Fibroblast of upper back skin (primary cell): Measurements from ENCODE around the gene SLC9A9.

Source experiments
- DNase-seq: peaks from one replicate; pipeline ENCODE4 v3.0.0-alpha.2; 2013

The SLC9A9 gene

DNA sequence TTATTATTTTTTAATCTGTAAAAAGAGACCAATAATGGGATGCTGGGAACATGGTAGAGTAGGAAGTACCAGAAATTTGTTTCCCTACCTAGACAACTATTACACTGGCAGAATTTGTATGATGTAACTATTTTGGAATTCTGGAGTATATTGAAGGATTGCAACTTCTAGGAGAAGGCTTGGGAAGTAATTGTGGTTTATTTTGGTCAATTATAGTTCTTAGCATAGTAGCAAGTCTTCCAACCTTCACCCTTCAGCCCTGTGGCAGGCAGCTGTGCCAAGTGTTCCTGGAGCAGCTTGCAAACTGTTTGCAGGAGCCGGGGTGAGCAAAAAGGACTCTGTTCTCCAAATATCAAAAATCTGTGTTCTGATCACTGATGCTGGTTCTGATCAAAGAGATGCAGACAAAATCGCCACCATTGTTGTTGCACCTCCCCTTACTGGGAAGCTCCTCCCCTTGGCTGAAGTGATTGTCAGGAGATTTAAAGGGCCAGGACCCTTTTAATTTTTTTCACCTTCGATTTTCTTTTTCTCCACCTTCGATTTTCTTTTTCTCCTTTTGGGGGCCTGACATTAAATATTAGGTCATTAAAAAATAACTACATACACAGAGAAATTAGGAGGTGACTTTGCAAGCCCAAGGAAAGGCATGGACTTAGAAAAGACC lies 363.3 kb downstream of the SLC9A9 start:
- peak; percentile 36 for DNase-seq

DNA sequence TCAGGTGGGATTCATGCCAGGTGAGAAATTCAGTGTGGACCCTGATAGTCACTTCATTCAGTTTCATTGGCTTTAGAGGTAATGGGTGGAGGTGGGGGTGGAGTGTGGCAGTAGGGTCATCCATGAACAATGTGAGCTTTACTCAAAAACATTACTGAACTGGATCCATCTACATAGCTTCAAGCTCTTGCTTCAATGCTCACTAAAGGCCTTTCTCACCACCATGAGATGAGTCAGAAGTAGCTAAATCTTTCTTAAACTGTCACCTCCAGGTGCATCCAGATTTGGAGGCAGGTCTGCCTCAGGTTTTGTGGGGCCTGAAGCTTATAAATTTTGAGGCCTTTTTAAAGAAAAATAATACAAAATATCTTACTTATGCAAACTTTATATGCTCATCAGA lies 365.1 kb downstream of the SLC9A9 start:
- no peak for DNase-seq

DNA sequence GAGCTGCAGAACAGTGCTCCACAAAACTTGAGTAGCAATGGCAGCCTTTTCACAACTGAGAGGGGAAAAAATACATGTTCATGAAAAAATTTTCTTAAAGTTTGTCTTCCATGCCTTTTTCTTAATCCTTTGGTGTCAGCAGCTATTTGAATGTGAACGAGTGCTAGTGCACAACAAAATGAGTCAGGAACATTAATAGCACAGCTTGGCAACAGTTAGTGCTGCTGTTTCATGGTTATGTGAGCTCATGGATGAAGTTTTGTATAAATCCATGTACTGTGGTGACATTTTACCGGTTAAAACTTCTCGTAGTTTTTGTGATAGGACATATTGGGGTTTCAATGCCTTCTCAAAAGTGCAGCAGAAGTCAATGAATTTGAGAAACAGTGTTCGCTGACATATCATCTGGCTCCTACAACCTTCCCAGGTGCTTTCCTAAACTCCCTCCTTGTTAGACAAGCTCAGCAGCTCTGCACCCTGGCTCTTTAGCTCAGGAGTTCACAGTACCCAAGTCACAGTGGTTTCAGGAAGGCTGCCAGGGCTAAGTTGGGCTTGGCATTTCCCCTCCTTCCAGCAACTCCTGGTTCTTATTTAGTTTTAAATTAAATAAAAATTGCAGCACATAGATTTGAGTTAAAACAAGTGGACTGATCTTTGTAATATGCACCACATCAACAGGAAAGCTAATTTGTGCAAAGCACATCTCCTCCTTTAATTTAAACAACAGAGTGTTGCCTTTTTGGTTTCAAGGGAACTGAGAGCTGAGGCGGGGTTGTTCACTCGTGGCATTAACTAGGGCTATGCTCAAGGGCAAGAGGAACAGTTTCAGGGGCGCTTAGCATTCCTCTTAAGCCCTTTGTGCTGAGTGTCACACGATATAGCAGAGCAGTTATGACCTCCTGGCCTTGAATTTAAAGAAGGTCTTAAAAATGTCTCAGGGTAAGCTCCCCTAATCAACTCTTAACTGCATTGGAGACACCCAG lies 365.9 kb downstream of the SLC9A9 start:
- DNase-seq: peak; percentile 25

DNA sequence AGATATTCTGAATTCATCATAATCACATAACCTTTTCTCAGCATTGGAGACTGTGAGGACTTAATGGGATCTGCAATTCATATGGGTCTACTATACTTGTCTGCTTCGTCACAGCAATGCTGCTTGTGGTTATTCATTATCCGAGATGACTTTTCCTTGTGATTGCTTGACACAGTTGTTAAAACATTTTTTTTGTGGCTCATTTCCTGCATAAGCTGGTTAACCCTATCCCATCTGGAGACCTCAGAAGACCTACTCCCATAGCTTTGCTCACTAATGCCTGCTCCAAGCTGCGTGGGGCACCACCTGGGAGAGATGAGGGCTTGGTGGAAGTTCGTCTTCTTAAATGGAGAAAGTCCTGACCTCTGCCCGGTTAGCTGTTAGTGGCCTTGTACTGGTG lies 367.9 kb downstream of the SLC9A9 start:
- peak; percentile 68 for DNase-seq

DNA sequence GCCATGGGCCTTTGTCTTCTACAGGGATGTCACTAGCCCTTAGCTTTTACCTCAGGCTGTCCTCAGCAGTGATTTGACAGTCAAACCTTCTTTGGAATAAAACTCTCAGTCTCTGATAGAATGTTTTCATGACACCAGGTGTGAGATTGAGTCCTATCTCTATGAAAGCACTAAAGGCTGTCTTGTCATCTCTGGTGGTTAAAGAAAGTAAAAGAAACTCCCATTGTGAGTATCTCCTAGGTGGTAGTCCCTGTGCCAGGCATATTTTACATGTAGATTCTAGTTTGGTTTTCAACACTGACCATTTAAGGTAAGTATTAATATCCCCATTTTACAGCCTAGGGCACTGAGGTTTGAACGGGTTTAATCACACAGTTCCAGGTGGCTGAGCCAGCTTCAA lies 368.5 kb downstream of the SLC9A9 start:
- DNase-seq: no peak

DNA sequence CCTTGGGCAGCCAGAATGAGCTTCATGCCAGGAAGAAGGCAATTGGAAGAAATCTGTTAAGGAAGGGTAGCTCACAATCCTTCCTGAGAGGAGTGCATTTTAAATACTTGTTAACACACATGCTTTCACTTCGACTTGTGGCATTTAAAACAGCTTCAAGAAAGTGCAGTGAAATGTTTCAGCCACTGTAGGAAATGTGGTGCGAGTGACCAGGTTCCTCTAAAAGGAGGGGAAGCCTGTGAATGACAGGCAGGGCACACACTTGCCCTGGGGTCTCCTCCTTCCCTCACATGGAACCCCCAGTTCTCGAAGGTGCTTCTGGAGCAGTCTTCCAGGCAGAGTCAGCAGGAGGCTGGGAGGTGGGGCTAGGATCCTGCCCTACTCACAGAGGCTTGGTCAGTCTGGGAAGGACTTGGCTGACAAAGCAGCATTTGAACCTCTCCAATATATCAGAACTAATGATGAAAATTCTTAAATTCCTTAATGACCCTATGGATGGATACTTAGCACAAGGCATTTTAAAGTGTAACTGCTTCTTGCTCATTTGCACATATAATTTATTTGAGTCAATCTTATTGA lies 370.1 kb downstream of the SLC9A9 start:
- no peak for DNase-seq

DNA sequence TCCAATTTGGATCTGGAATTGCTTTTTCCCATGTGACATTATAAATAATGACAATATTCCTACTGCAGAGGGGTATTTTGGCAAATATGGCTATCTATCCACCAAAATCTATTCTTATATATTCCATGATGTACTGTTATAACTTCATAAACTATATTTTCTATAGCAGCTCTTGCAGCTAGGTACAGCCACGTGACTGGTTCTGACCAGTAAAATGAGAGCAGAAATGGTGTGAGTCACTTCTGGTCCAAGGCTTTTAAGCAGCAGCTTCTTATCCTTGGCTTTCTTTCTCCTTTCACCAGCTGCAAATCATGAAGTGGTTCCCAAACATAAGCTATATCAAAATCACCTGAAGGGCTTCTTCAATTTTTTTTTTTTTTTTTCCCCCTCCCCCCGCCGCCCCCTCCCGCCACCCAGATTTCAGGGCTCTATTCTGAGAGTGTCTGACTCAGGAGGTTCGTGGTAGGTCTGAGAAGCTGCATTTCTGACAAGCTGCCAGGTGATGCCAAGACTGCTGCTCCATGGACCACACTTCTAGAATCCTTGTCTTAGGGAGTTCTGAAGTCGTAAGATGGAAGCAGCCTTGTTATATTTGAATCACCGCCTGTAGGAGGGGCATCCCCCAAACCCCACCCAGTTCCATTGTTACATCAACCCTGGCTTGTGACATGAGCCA lies 371.2 kb downstream of the SLC9A9 start:
- DNase-seq: peak; percentile 13

DNA sequence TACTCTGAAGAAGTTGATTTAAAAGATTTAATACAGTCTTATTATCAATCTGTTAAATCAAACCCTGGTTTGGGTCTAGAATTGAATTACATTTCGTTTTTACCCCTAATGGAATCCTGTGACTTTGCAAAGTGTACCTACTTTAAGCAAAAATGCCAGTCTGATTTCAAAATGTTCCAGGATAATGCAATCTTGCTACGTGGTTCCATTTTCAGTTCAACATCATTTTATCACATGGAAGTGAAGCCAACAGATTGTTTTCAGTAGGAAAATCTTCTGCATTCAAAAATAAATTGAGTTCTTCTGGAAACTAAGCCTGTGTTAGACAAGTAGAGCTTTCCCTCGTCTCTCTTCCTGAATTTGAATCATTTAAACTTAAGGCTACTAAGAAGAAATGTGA lies 372.3 kb downstream of the SLC9A9 start:
- DNase-seq: no peak

DNA sequence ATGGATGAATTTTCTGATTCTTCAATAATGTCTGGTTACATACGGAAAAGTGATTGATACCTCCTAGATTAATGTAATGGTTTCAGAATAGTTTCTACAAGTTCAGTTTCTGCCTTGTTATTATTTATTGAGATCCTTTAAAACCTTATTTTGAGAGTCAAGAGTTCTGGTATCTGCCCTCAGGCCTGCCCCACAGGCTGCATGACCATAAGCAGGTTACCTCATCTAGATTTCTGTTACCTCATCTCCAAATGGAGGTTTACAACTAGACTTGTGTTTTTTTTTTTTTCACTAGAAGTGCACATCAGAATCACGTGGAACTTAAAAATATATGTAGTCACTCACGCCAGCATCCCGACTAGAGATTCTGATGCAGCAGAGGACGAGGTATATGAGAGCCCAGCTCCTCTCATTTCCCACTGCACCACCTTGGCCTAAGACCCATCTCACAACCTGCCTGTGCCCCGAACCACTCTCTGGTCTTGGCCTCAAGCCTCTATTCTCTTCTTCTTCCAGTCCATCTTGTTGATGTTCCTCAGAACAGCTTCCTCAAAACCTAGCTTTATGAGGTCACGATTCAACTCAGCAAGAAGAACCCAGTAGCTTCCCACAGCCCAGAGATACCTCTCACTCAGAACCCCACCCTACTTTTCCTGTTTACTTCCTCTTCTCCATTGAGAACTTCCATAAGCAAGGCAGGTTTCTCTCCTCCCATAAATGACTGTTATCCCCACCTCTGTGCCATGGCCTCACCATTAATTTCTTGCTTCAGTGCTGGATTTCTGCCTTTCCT lies 375.3 kb downstream of the SLC9A9 start:
- no peak for DNase-seq

DNA sequence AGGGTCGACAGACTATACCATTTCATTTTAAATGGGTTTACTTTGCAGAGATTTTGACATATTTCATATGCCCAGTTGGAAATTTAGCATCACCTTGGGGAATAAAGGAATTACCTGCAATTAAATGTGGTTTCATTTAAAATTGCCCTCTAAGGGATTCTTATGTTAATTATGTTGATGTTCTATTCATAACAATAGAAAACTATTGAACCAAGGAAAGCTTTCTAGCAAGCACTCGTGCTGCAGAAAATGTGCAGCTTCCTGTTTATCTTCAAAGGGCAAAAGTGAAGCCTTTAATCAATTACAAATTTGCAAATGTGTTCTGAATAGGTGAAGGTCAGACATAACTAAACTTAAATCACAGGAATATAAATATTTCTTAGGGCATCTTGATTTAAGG lies 376.6 kb downstream of the SLC9A9 start:
- no peak for DNase-seq

DNA sequence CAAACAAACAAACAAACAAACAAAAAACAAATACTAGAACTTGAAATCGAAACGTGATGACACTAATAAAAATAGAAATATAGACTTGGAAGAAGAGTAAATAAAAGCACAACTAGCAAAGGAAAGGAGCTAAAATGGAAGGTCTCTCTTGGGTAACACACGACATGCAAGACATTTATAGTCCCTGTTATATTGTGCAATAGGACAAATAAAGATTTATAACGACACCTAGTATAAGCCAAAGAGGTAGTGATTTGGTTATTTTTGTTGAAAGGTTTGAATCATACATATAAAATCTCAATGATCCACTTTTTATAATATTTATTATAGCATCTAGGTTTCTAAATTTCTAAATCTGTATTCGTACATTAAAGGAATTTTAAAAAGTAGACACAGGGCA lies 379.1 kb downstream of the SLC9A9 start:
- DNase-seq: no peak

DNA sequence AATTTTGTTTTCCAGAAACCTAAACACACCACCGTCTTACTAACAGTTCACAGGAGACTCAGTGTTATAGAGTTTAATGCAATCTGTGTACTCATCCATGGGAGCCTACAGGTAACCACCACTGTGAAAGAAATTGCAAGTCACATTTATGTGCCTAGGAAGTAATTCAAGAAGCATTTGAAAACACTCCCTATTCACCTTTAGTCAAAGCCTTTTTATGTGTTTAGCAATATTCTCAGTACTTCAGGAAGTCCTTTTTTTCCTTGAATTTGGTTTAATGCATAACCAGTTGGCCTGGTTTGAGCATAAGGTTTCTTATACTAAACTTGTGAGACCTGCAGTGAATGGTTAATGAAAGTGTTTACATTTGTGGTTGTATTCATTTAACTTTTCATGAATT lies 382.6 kb downstream of the SLC9A9 start:
- DNase-seq: no peak

DNA sequence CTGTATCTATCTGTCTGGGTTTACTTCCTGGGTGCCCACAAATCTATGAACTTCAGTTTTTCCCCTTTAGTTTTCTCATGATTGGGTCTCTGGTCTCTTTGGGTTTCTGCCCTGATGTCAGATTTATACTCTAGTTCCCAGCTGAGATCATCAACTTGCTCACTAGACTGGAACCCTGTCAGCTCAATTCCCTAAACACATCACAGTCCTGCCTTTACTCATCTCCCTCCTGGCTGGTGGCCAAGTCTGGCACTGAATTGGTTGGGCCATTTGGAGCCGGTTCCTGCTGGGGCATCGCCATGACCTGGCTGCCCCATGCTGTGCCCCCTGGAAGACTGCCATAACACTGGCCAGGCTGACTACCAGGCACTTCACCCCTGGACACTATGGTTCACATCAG lies 383.4 kb downstream of the SLC9A9 start:
- peak; percentile 12 for DNase-seq

DNA sequence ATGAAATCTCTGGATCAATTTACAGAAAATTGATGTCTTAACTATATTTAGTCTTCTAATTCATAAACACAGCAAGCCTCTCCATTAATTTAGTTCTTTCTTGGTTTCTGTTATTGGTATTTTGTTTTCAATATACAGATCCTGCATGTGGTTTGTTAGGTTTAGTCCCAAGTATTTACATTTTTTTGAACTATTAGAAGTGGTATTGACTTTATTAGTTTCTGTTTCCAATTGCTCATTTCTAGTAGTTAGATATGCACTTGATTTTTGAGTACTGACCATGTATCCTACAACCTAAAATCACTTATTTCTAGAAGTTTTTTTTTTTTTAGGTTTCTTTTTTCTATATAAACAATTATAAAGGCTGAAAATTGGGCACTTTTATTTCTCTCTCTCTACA lies 392.8 kb downstream of the SLC9A9 start:
- DNase-seq: no peak

DNA sequence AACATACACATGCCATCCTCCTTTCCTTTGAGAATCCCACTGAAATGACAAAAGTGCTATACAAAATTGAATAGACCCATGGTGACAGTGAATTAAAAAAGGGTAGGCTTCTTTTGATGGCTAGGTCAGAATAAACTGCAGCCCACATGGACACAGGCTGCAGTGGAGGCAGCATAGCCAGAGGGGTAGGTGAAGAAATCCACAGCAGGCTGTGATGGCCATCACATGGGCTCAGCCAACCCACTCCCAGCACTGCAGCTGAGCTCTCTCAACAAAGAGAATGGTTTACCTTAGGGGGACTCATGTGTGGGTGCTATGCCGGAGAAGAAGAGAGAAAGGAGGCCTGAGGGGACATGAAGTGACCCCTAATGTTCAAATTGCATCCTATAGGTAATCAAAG lies 397.6 kb downstream of the SLC9A9 start:
- no peak for DNase-seq

DNA sequence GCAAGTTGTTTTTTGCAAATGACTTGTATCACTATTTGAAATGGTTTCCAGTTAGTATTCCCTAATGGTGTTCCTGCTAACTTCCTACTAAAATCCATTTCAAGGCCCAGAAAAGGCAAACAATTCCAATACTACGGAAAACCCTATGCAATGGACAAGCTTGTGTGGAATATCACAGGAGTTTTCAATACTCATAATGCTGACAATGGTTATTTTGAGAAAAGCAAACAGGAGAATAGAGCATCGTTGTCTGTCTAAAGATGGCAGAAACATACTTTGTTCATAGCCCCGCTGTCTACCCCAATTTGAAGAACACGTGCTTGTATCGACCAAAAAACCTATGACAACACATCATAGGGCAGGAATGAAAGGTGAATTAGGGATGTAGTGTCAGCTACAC lies 400.8 kb downstream of the SLC9A9 start:
- DNase-seq: no peak

DNA sequence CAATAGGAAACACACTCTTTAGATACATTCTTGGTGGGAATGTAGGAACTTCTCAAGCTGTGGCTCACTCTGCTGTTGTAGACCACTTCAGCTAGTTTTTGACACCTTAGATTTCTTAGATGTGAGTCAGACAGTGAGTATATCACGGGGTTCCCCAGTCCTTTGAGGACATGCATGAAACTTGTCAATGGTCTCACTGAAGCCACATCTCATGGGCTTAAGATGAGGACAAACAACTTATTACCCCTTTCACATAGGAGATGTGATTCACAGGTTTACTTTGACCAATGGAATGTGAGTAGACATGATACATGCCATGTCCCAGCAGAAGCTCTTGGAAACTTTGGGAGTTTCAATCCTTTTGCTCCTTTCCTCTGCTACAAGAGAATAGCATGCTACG lies 403.1 kb downstream of the SLC9A9 start:
- peak; percentile 14 for DNase-seq

DNA sequence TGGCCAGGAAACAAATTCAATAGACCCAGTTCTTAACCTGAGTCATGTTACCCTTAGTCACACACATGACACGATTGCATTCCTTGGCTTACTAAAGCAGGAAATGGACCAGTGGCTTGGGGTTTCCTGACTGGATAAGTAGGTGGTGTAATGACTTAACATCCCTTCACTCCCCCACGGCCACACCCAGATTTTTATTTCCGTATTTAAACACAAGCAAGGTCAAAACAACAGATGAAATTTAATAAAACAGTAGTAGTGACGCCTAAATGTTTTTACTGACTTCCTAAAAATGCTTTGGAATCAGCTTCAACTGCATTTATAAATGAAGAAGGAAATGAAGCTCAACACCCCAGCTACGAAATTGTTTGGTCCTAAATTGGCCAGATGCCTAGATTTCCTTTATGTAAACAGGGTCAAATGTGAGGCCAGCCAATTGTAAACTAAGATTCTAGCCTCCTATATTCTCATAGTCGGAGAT lies 404.4 kb downstream of the SLC9A9 start:
- DNase-seq: peak; percentile 95

DNA sequence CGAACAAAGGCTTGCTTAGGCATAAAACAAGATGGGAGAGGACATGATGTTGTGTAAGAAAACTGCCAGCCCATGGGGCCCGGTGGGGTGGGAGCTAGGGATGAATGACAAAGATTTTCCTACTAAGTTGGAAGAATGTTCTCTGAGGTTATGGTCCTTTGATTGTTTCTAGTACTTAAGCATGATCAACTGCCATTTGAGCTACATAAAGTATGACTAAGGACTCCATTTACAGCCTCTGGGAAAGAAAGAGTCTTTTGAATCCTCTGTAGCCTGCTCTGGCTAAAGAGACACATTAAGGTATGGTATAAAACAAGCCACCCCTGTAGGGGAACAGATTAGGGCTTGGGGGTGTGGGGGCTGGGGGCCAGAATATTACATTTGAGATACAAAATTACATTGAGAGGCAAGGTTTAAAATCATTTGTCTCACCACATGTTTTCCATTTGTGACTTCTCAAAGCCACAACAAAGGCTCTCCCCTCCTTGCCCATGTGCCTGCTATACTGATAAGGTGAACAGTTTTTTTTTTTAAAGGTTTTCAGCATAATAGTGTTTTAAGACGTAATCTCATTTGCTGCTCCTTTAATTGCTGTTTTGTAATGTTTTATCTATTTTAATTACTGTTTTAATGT lies 405.3 kb downstream of the SLC9A9 start:
- DNase-seq: peak; percentile 43

DNA sequence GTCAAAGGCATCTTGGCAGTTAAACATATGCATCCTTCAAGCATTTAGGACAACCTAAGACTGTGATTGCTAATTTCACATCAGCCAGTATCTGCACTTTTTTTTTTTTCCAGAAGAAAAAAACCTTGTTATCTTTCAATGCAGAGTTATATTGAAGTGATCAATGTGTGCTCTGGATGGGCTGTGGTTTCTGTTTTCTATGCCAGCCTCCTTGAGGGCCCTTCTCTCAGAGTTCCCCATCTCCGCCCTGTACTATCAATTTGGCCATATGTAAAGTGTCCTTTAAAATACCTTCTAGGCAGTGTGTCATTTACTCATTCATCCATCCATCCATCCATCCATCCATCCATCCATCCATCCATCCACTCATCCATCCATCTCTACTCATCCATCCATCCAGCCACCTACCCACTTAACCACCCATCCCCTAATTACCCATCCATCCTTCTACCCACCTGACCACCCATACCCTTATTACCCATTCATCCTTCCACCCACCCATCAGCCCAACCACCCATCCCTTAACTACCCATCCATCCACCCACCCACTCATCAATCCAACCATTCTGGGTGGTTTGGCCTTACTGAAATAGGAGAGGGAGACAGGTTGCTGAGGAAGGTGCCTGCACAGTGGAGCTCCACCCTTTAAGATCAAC lies 406.6 kb downstream of the SLC9A9 start:
- DNase-seq: no peak

DNA sequence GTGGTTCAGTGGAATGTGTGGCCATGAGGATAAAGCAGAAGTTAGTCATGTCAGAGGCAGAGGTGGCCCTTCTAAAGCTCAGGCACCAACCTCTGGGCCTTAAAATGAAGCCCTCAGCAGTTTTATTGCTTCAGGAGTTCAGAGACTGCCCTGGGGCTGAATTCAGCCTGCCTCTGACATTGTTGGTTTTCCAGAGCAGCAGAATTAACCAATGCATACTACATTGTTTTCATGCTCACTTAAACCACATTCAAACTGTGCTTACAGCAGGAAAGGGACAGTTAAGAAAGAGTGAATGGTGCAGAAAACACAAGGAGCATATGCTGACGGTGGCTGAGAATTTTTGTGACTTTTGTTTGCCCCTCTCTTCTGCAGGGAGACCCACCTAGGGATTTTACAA lies 408.5 kb downstream of the SLC9A9 start:
- no peak for DNase-seq
